HepG2 (cell line): ENCODE measurements around the gene TEKT5. TPM values are rescaled to one million over a fixed set of nuclear protein-coding genes. Genes with fewer than 3 reads are reported as not detected.

Experiments used
- ATF2 ChIP-seq: sonication (generic); formaldehyde crosslinking; IDR thresholded peaks from 2 replicates; pipeline ENCODE4 v1.4.0; 2020; ENCODE audit warnings: missing genetic modification reagents
- FOXP1 ChIP-seq, 2 experiments: fragments of 450-650 bp in 1 of 2; IDR thresholded peaks; 2 replicates each; pipeline ENCODE4 v1.6.1; 2017 to 2018; ENCODE audit warnings: antibody characterized with exemption in 1 of 2
- FOXP4 ChIP-seq: sonication (generic); formaldehyde crosslinking; IDR thresholded peaks from 2 replicates; pipeline ENCODE4 v1.4.0; 2020; ENCODE audit warnings: missing genetic modification reagents
- HOXA9 ChIP-seq: sonication (generic); formaldehyde crosslinking; IDR thresholded peaks from 2 replicates; pipeline ENCODE4 v1.8.1; 2022; ENCODE audit warnings: missing genetic modification reagents, mild to moderate bottlenecking, moderate library complexity, borderline replicate concordance
- LCORL ChIP-seq, 2 experiments: fragments of 450-650 bp in 1 of 2; sonication (generic) in 1 of 2; formaldehyde crosslinking in 1 of 2; IDR thresholded peaks; 2 replicates each; pipeline versions ENCODE4 v1.5.0 to v1.6.1; 2017 to 2020; ENCODE audit warnings: antibody characterized with exemption in 1 of 2, missing genetic modification reagents in 1 of 2
- SMARCC2 ChIP-seq: fragments of 450-650 bp; IDR thresholded peaks from 2 replicates; pipeline ENCODE4 v1.6.1; 2017; ENCODE audit warnings: antibody characterized with exemption, mild to moderate bottlenecking
- SOX13 ChIP-seq, 3 experiments: fragments of 450-650 bp in 1 of 3; sonication (generic) in 1 of 3; formaldehyde crosslinking in 1 of 3; IDR thresholded peaks in 2 of 3; conservative IDR thresholded peaks in 1 of 3; 2 replicates each; pipeline versions ENCODE4 v1.5.0 to v1.6.1; 2016 to 2020; ENCODE audit warnings: antibody characterized with exemption in 1 of 3, mild to moderate bottlenecking in 1 of 3, missing compliant biosample characterization in 1 of 3, missing genetic modification reagents in 1 of 3, moderate library complexity in 1 of 3
- TFE3 ChIP-seq: IDR thresholded peaks from 2 replicates; pipeline ENCODE4 v1.6.1; 2016
- ZBTB34 ChIP-seq: sonication (generic); formaldehyde crosslinking; IDR thresholded peaks from 2 replicates; pipeline ENCODE4 v1.8.0; 2022; ENCODE audit warnings: mild to moderate bottlenecking, missing genetic modification reagents
- ZFY ChIP-seq: sonication (generic); formaldehyde crosslinking; IDR thresholded peaks from 2 replicates; pipeline ENCODE4 v1.4.0; 2020; ENCODE audit warnings: missing genetic modification reagents
- ZNF746 ChIP-seq: sonication (generic); formaldehyde crosslinking; IDR thresholded peaks from 2 replicates; pipeline ENCODE4 v1.8.0; 2022; ENCODE audit warnings: mild to moderate bottlenecking, missing genetic modification reagents
- ZNF772 ChIP-seq: sonication (generic); formaldehyde crosslinking; IDR thresholded peaks from 2 replicates; pipeline ENCODE4 v1.5.0; 2020; ENCODE audit warnings: mild to moderate bottlenecking, missing genetic modification reagents
- ZNF800 ChIP-seq: sonication (generic); formaldehyde crosslinking; IDR thresholded peaks from 2 replicates; pipeline ENCODE4 v1.4.0; 2020; ENCODE audit warnings: missing genetic modification reagents
- ZXDC ChIP-seq: sonication (generic); formaldehyde crosslinking; IDR thresholded peaks from 2 replicates; pipeline ENCODE4 v1.5.0; 2020; ENCODE audit warnings: mild to moderate bottlenecking, missing genetic modification reagents
- polyA plus RNA-seq, 8 experiments: library from polyadenylated mRNA; depleted of rRNA in 3 of 8; stranded (reverse) in 7 of 8; unstranded in 1 of 8; fragments of >200 nt; fragmentation: Illumina TruSeq in 4 of 8; extraction: Trizol in 4 of 8; gene quantifications; 2 replicates each; pipeline versions ENCODE4 v1.2.1 to v1.2.3, GENCODE V29; 2011 to 2016; ENCODE audit warnings: low read depth in 4 of 8, missing spikeins in 1 of 8, mixed read lengths in 1 of 8; ENCODE audit not compliant: insufficient read depth in 1 of 8
- total RNA-seq, 5 experiments: library from RNA; depleted of rRNA; stranded (reverse); fragments of >200 nt; fragmentation: Illumina TruSeq; extraction: Trizol; gene quantifications; 2 replicates each; pipeline ENCODE4 v1.2.3, GENCODE V29; 2016; ENCODE audit warnings: low read depth in 1 of 5

TEKT5 gene
- total and polyA plus RNA-seq, 2 of the 13 experiments (the other 11 are each of a cell fraction or from before 2014, with no cell fraction given): 0.16 TPM; not detected in 1

- TF ChIP-seq ZNF800 (CRISPR knock-in tag): no peak
- TF ChIP-seq ZFY: no peak
- no peak for TF ChIP-seq HOXA9 (CRISPR knock-in tag)
- peak; percentile 15; the same call in 1 of the 2 replicates for TF ChIP-seq FOXP4 (CRISPR knock-in tag)
- TF ChIP-seq ZBTB34: no peak
- TF ChIP-seq FOXP1 (IDR thresholded peaks at IDR 0.05): no peak
- peak; percentile 47 for TF ChIP-seq FOXP1 (CRISPR knock-in tag; IDR thresholded peaks at IDR 0.05)
- 0 out of 2 replicates have a peak, but pooled peaks have one; percentile 19 for TF ChIP-seq ATF2 (CRISPR knock-in tag)
- TF ChIP-seq SOX13 (IDR thresholded peaks at IDR 0.05): no peak
- no peak for TF ChIP-seq SOX13 (CRISPR knock-in tag; conservative IDR thresholded peaks at IDR 0.05 in 1 of 2, IDR thresholded peaks at IDR 0.05 in 1 of 2)
- TF ChIP-seq SMARCC2: 0 out of 2 replicates have a peak, but pooled peaks have one; percentile 41
- TF ChIP-seq LCORL (IDR thresholded peaks at IDR 0.05): no peak
- TF ChIP-seq LCORL (CRISPR knock-in tag; IDR thresholded peaks at IDR 0.05): peak; percentile 63
- no peak for TF ChIP-seq ZXDC (CRISPR knock-in tag)
- TF ChIP-seq ZNF772 (CRISPR knock-in tag): no peak
- TF ChIP-seq TFE3 (CRISPR knock-in tag): peak; percentile 22; the same call in 1 of the 2 replicates
- no peak for TF ChIP-seq ZNF746 (CRISPR knock-in tag)
These were observed 69.0 kb downstream of the TEKT5 start (continued) for GRCh38 chr16:10625595-10626357.
